GM18858 (cell line): Measurements from ENCODE around the gene LCMT2.

Experiments used
- ATAC-seq: cut with Tn5 transposase; IDR thresholded peaks from one replicate; pipeline ENCODE4 v1.9.1; 2021; ENCODE audit not compliant: unreplicated experiment

Gene LCMT2

DNA sequence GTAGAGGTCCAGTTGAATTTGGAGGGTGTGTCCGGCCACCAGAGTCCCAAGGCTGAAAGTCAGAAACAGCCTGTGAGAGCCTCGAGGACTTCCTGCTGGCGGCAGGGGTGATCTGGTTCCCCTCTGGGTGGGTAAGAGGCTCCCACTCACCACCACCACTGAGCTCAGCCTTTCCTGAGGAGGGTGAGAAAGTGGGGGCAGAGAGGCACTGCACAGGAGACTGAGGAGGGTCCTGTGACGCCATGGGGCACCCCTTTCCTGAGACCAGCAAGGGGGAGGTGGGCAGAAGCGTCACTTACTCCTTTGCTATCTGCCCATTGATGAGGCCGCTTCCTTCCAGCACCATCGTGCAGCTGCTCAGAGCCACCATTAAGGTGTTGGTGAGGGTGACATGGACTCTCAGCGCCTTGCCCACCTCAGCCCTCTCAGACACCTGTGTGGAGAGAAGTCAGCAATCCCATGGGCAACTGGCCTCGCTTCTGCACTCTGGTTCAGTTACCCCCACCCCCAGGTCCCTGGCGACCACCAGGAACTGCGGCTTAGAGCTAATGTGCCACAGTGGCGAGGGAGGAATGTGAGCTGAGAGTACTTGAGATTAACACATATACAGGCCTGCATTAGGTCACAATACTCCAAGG, 53.7 kb downstream of the LCMT2 start:
- no peak for ATAC-seq

DNA sequence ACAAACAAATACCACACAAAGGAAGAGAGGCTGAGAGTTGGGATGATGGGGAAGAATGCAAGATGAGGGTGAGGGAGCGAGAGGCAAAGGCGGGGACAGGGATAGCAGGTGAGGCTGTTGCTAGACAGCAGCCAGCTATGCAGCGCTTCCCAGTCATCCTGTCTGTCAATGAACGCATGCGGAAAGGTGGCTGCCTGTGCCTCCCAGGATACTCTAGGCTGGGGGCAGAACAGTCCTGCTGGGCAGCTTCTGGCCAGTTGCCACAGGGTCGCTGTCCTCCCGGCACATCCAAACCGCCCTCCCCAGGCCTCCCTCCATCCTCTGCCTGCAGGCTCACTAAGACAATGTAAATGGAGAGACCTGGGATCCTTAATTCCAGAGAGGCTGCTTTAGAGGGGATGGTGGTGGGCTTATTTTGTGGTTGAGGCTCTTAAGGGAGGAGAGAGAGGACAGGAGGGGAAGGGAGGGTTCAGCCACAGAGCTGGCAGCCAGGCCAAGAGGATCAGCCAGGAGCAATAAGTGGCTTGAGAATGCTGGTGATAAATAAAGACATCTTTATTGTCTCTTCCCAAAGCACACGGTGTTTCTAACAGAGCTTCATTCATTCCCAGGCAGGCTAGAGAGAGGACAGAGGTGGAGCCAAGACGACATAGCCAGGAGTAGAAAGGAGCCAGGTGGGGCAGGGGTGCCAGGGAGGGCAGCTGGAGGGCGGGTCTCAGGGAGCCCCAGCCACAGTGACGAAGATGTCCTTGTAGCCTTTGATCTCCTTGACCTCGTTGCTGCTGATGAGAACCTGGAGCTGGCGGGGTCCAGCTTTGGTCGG, 54.4 kb downstream of the LCMT2 start:
- ATAC-seq, result no peak

DNA sequence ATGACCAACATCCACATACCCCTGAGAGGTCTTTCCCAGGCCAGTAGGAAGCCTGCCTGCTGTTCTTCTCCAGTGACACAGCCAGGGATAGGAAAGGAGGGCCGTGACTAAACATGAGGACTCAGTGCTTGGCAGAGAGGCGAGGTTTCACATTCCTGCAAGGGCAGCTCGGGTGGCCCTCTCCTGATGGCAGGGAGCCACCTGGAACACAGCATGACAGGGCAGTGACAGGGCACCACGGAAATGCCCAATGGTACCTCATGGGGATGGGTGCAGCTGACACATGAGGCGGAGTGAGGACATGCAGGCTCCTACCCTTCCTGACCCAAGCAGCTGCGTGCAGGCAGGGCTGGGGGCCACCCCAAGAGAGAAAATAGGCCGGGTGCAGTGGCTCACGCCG, 56.2 kb downstream of the LCMT2 start:
- no peak for ATAC-seq
